Effector memory CD8-positive, alpha-beta T cell (primary cell): ENCODE measurements around the gene UBA6.

Source experiments
- ATAC-seq: fragments of 150-1000 bp; cut with Tn5 transposase; replicated peaks from 2 replicates; pipeline ENCODE4 v1.10.0; 2021; ENCODE audit warnings: mild to moderate bottlenecking, moderate library complexity
- DNase-seq, 3 experiments: peaks; one replicate each; pipeline ENCODE4 v3.0.0; 2021
- H3K27ac Mint-ChIP-seq, 2 donors: one replicate each; pipeline ENCODE4 v1.8.0; 2022; ENCODE audit warnings: mild to moderate bottlenecking in 2 of 2, mixed read lengths in 2 of 2, moderate library complexity in 2 of 2
- H3K27me3 Mint-ChIP-seq, 2 donors: one replicate each; pipeline ENCODE4 v1.8.0; 2022; ENCODE audit warnings: mixed read lengths in 2 of 2
- H3K36me3 Mint-ChIP-seq: one replicate; pipeline ENCODE4 v1.8.0; 2022; ENCODE audit warnings: mild to moderate bottlenecking, moderate library complexity, mixed read lengths; ENCODE audit not compliant: insufficient read depth
- H3K4me1 Mint-ChIP-seq, 2 donors: one replicate each; pipeline ENCODE4 v1.8.0; 2022; ENCODE audit warnings: low read depth in 2 of 2, mixed read lengths in 2 of 2
- H3K4me3 Mint-ChIP-seq, 2 donors: one replicate each; pipeline ENCODE4 v1.8.0; 2022; ENCODE audit warnings: mild to moderate bottlenecking in 2 of 2, mixed read lengths in 2 of 2, moderate library complexity in 2 of 2
- H3K9me3 Mint-ChIP-seq, 2 donors: one replicate each; pipeline ENCODE4 v1.8.0; 2022; ENCODE audit warnings: mixed read lengths in 2 of 2

The UBA6 gene

GRCh38 chr4:67576059-67576466, 124.9 kb downstream of the UBA6 start:
- H3K9me3 Mint-ChIP-seq, result no peaks in the 10 kb centered on the region
- peaks cover 1% of the 10 kb centered on the region for H3K36me3 Mint-ChIP-seq
- no peaks in the 10 kb centered on the region for H3K4me1 Mint-ChIP-seq
- no peak overlapping the region for H3K4me3 Mint-ChIP-seq
- H3K27ac Mint-ChIP-seq, result no peak overlapping the region
- H3K27me3 Mint-ChIP-seq, result no peaks in the 10 kb centered on the region
- ATAC-seq (no peak), DNase-seq (no peak)

GRCh38 chr4:67575232-67576058, 125.5 kb downstream of the UBA6 start:
- DNase-seq (no peak), ATAC-seq (peak; percentile 37)
- Mint-ChIP-seq H3K27me3 (no peaks in the 10 kb centered on the region), H3K36me3 (no peaks in the 10 kb centered on the region), H3K27ac (no peak overlapping the region), H3K4me3 (no peak overlapping the region), H3K9me3 (no peaks in the 10 kb centered on the region), H3K4me1 (no peaks in the 10 kb centered on the region)

DNA sequence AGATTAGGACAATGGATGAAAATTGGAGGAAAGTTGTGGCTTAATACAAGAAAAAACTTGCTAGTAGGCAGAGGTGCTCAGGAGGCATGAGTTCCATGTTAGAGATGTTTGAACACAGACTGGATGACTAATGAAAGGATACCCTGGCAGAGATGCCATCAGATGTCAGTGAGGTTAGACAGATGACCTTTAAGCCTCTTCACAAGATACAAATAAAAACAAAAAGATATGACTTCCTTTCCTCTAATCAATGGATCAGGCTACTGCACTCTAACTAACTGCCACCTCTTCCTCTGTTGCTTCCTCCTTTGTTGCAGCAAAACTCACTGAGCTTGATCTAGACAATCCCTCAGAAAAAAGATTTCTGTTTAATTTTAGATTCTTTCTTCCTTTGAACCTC, 127.8 kb downstream of the UBA6 start:
- H3K4me3 Mint-ChIP-seq, result no peak overlapping the region
- no peaks in the 10 kb centered on the region for H3K36me3 Mint-ChIP-seq
- H3K27me3 Mint-ChIP-seq, result no peaks in the 10 kb centered on the region
- ATAC-seq (no peak), DNase-seq (no peak)
- no peaks in the 10 kb centered on the region for H3K9me3 Mint-ChIP-seq
- no peak overlapping the region for H3K27ac Mint-ChIP-seq
- no peaks in the 10 kb centered on the region for H3K4me1 Mint-ChIP-seq

DNA sequence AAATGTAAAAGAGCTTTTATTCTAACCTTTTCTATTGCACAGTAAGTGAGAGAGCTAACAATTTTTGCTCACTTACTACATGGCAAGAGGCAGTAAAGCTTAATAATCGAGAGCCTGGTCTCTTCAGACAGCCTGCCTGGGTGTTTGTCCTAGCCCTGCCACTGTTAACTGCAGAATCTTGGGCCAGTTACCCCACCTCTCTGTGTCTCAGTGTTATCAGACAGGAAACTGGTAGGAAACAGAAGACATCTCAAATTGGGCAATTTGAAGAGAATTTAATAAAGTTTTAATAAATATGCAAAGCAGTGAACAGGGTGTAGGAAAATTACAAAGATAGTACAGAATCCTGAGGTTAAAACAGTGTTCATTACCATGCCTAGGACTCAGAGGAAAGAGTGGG, 129.0 kb downstream of the UBA6 start:
- no peak for ATAC-seq
- Mint-ChIP-seq H3K27me3 (no peaks in the 10 kb centered on the region), H3K36me3 (no peaks in the 10 kb centered on the region), H3K9me3 (no peaks in the 10 kb centered on the region), H3K4me3 (no peak overlapping the region), H3K27ac (no peak overlapping the region), H3K4me1 (no peaks in the 10 kb centered on the region)
- DNase-seq, result no peak

DNA sequence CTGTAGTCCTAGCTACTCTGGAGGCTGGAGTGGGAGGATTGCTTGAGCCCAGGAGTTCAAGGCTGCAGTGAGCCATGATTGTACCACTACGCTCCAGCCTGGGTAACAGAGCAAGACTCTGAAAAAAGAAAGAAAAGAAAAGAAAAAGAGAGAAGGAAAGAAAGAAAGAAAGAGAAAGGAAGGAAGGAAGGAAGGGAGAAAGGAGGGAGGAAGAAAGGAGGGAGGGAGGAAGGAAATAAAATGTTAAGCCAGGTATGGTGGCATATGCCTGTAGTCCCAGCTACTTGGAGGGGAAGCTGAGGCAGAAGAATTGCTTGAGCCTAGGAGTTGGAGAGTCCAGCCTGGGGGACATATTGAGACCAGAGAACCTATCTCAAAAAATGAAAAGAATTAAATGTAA, 130.4 kb downstream of the UBA6 start:
- H3K9me3 Mint-ChIP-seq, result no peaks in the 10 kb centered on the region
- H3K36me3 Mint-ChIP-seq, result no peaks in the 10 kb centered on the region
- no peaks in the 10 kb centered on the region for H3K4me1 Mint-ChIP-seq
- H3K4me3 Mint-ChIP-seq, result no peak overlapping the region
- ATAC-seq (no peak), DNase-seq (no peak)
- H3K27ac Mint-ChIP-seq, result no peak overlapping the region
- no peaks in the 10 kb centered on the region for H3K27me3 Mint-ChIP-seq

- ATAC-seq, result no peak
- H3K4me1 Mint-ChIP-seq, result no peaks in the 10 kb centered on the region
- DNase-seq, result no peak
- no peaks in the 10 kb centered on the region for H3K27me3 Mint-ChIP-seq
- no peaks in the 10 kb centered on the region for H3K9me3 Mint-ChIP-seq
- H3K4me3 Mint-ChIP-seq, result no peak overlapping the region
- no peaks in the 10 kb centered on the region for H3K36me3 Mint-ChIP-seq
- no peak overlapping the region for H3K27ac Mint-ChIP-seq
These were observed 132.1 kb downstream of the UBA6 start for GRCh38 chr4:67568820-67569219.

GRCh38 chr4:67566335-67566734, 134.6 kb downstream of the UBA6 start:
- Mint-ChIP-seq H3K36me3 (no peaks in the 10 kb centered on the region), H3K27me3 (peaks cover 4 to 7% of the 10 kb centered on the region in 2 donors), H3K4me3 (no peak overlapping the region), H3K9me3 (no peaks in the 10 kb centered on the region), H3K27ac (no peak overlapping the region), H3K4me1 (no peaks in the 10 kb centered on the region)
- no peak for ATAC-seq
- no peak for DNase-seq

DNA sequence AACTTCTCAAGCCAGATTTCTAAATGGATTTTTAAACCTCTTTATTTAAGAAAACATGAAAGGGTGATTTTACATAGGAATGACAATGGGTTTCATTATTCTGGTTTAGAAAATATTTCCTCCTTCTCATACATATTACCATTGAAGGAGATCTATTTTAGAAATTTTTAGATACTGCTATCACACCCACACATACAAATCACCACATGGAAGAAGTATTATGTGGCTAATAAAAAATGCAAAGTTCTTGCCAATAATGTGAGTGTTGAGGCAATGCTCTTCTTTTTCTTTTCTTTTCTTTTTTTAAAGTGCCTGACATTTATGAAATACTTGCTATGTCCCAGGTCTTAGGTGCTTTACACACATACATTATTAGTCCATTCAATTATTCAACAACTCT, 135.7 kb downstream of the UBA6 start:
- Mint-ChIP-seq H3K36me3 (no peaks in the 10 kb centered on the region), H3K4me1 (no peaks in the 10 kb centered on the region), H3K4me3 (no peak overlapping the region), H3K27ac (no peak overlapping the region), H3K9me3 (no peaks in the 10 kb centered on the region), H3K27me3 (peaks cover 11 to 17% of the 10 kb centered on the region in 2 donors)
- ATAC-seq, result no peak
- no peak for DNase-seq
